Mesendoderm (in vitro differentiated cells): Measurements from ENCODE around the gene ERBB4.

ENCODE experiments used
- DNase-seq: peaks from one replicate; pipeline ENCODE4 v3.0.0; 2013
- H2AK5ac ChIP-seq: 2 replicates; pipeline ENCODE4 v1.6.1; 2013; ENCODE audit warnings: low read length, inconsistent platforms
- H2BK120ac ChIP-seq: 2 replicates; pipeline ENCODE4 v1.6.1; 2013; ENCODE audit warnings: low read depth, mild to moderate bottlenecking, low read length, moderate library complexity, mixed read lengths
- H2BK15ac ChIP-seq: replicated peaks from 2 replicates; pipeline ENCODE4 v1.6.1; 2013; ENCODE audit warnings: low read depth, mild to moderate bottlenecking, moderate library complexity
- H2BK5ac ChIP-seq: 2 replicates; pipeline ENCODE4 v1.6.1; 2013; ENCODE audit warnings: low read length, inconsistent platforms
- H3K18ac ChIP-seq: 2 replicates; pipeline ENCODE4 v1.6.1; 2013; ENCODE audit warnings: mild to moderate bottlenecking, low read length, mixed read lengths
- H3K23ac ChIP-seq: one replicate; pipeline ENCODE4 v1.6.1; 2013; ENCODE audit warnings: low read length
- H3K27ac ChIP-seq: 2 replicates; pipeline ENCODE4 v1.5.1; 2013; ENCODE audit warnings: low read depth, mild to moderate bottlenecking, inconsistent platforms, low read length, moderate library complexity
- H3K27me3 ChIP-seq: 2 replicates; pipeline ENCODE4 v1.6.1; 2013; ENCODE audit warnings: low read length, control low read depth, mild to moderate bottlenecking, inconsistent platforms; ENCODE audit not compliant: insufficient read depth, poor library complexity
- H3K36me3 ChIP-seq: 2 replicates; pipeline ENCODE4 v1.6.1; 2013; ENCODE audit warnings: low read length, inconsistent platforms; ENCODE audit not compliant: control insufficient read depth, insufficient read depth
- H3K4ac ChIP-seq: one replicate; pipeline ENCODE4 v1.6.1; 2013; ENCODE audit warnings: low read depth, mild to moderate bottlenecking, low read length, moderate library complexity
- H3K4me1 ChIP-seq: 2 replicates; pipeline ENCODE4 v1.6.1; 2013; ENCODE audit warnings: low read depth, low read length, inconsistent platforms; ENCODE audit not compliant: control insufficient read depth
- H3K4me2 ChIP-seq: 2 replicates; pipeline ENCODE4 v1.6.1; 2013; ENCODE audit warnings: low read length
- H3K4me3 ChIP-seq: 2 replicates; pipeline ENCODE4 v1.5.1; 2013; ENCODE audit warnings: mild to moderate bottlenecking, low read length
- H3K56ac ChIP-seq: one replicate; pipeline ENCODE4 v1.6.1; 2013; ENCODE audit warnings: low read length
- H3K79me1 ChIP-seq: 2 replicates; pipeline ENCODE4 v1.6.1; 2013; ENCODE audit warnings: low read length, inconsistent platforms
- H3K79me2 ChIP-seq: 2 replicates; pipeline ENCODE4 v1.6.1; 2013; ENCODE audit warnings: mild to moderate bottlenecking, low read length; ENCODE audit not compliant: control insufficient read depth, insufficient read depth
- H3K9ac ChIP-seq: 2 replicates; pipeline ENCODE4 v1.6.1; 2013; ENCODE audit warnings: low read length, inconsistent platforms
- H4K5ac ChIP-seq: one replicate; pipeline ENCODE4 v1.6.1; 2013; ENCODE audit warnings: low read length
- H4K8ac ChIP-seq: one replicate; pipeline ENCODE4 v1.6.1; 2013; ENCODE audit warnings: low read depth, mild to moderate bottlenecking, control low read depth, low read length, moderate library complexity
- WGBS: extraction: QIAGEN DNeasy Blood & Tissue Kit; methylation state at CpG from one replicate; pipeline ENCODE4 v1.1.7; 2013; ENCODE audit warnings: low lambda C conversion rate, missing lambda C conversion rate; ENCODE audit not compliant: insufficient coverage; ENCODE audit errors: extremely low coverage; 5-methylcytosine and 5-hydroxymethylcytosine counted together

The ERBB4 gene

DNA sequence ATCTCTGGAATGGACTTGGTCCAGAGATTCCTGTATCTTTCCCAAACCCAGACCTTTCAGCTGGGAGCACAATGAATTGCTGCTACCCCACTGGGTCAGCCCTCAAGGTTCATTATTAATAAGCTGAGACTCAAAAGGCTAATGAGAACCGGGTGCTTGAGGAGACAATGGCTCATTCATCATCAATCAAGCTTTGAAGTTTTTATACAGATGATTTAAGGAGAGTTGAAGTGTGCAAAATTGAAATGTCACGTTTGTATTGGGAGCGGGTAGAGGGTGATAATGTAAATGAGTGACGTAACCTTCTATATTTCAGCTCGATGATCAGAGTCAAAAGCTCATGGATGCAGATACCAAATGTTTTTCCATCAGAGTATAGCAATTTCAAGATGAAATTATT is 744.9 kb downstream of the ERBB4 start:
- H3K9ac ChIP-seq = no peak overlapping the region
- no peaks in the 10 kb centered on the region for H3K79me1 ChIP-seq
- no peak overlapping the region for H2AK5ac ChIP-seq
- H3K27ac ChIP-seq = no peak overlapping the region
- H3K23ac ChIP-seq = no peak overlapping the region
- 100% methylated on average over 2 of the region's 5 CpGs for WGBS
- H3K4me3 ChIP-seq = no peak overlapping the region
- no peaks in the 10 kb centered on the region for H3K79me2 ChIP-seq
- H4K8ac ChIP-seq = no peak overlapping the region
- no peak overlapping the region for H3K4me2 ChIP-seq
- no peak overlapping the region for H3K56ac ChIP-seq
- no peak overlapping the region for H2BK5ac ChIP-seq
- H3K4ac ChIP-seq = no peak overlapping the region
- H3K36me3 ChIP-seq = no peaks in the 10 kb centered on the region
- H2BK15ac ChIP-seq = no peak overlapping the region
- H3K4me1 ChIP-seq = no peaks in the 10 kb centered on the region
- H3K18ac ChIP-seq = no peak overlapping the region
- no peak for DNase-seq
- H2BK120ac ChIP-seq = no peak overlapping the region
- H4K5ac ChIP-seq = no peak overlapping the region
- H3K27me3 ChIP-seq = no peaks in the 10 kb centered on the region

DNA sequence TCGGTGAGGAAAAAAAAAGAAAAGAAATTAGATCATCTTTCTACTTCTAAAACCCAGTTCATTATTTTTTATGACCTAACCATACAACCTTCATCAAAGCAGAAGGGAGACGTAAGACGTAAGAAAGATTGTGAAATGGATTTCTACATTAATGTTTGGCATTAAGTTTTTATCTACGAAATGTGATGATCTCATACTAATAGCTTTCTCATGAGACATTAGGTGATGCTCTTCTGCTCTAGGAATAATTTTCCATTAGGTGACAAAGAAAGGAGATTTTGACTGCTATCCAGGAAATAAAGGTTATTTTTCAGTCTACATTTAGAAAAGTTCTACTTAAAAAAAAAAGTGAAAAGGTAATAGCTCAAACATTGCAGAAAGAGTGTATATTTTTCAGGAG is 748.6 kb downstream of the ERBB4 start:
- H3K4ac ChIP-seq = no peak overlapping the region
- no peak for DNase-seq
- no peak overlapping the region for H3K56ac ChIP-seq
- no peak overlapping the region for H4K5ac ChIP-seq
- H3K18ac ChIP-seq = no peak overlapping the region
- H2BK5ac ChIP-seq = no peak overlapping the region
- H3K4me2 ChIP-seq = no peak overlapping the region
- no peak overlapping the region for H2AK5ac ChIP-seq
- no peaks in the 10 kb centered on the region for H3K4me1 ChIP-seq
- no peak overlapping the region for H2BK120ac ChIP-seq
- WGBS = no CpG with 5 or more reads among the region's 4 CpGs
- H3K79me2 ChIP-seq = no peaks in the 10 kb centered on the region
- H2BK15ac ChIP-seq = no peak overlapping the region
- no peaks in the 10 kb centered on the region for H3K27me3 ChIP-seq
- no peaks in the 10 kb centered on the region for H3K36me3 ChIP-seq
- H3K4me3 ChIP-seq = no peak overlapping the region
- H3K79me1 ChIP-seq = no peaks in the 10 kb centered on the region
- H3K27ac ChIP-seq = no peak overlapping the region
- no peak overlapping the region for H4K8ac ChIP-seq
- H3K23ac ChIP-seq = no peak overlapping the region
- H3K9ac ChIP-seq = no peak overlapping the region

DNA sequence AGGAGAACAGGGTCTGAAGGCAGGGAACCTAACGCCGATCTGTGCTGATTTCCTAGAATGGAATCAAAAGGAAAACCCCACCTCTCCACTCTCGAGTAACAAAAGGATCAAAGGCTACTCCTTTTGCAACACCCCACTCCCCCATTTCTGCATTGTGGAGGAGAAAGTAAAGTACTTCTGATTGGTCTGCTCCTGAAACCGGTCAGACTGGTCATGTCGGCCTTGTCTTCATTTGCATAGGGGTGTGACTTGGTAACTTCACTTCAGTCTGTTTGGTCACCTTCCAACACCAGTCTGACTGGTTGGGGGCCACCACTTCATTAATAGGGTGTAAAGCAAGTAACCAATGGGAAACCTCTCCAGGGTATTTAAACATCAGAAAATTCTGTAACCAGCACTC is 771.9 kb downstream of the ERBB4 start:
- H3K36me3 ChIP-seq = no peaks in the 10 kb centered on the region
- H3K4ac ChIP-seq = no peak overlapping the region
- no peaks in the 10 kb centered on the region for H3K27me3 ChIP-seq
- H2BK120ac ChIP-seq = no peak overlapping the region
- H3K4me1 ChIP-seq = peaks cover 2% of the 10 kb centered on the region
- WGBS = no CpG with 5 or more reads among the region's 5 CpGs
- H2BK5ac ChIP-seq = no peak overlapping the region
- no peak overlapping the region for H4K5ac ChIP-seq
- H3K79me2 ChIP-seq = no peaks in the 10 kb centered on the region
- H2AK5ac ChIP-seq = no peak overlapping the region
- no peak overlapping the region for H3K4me2 ChIP-seq
- no peak overlapping the region for H3K56ac ChIP-seq
- no peak overlapping the region for H3K23ac ChIP-seq
- no peak overlapping the region for H4K8ac ChIP-seq
- DNase-seq = peak; percentile 69
- no peak overlapping the region for H3K9ac ChIP-seq
- no peak overlapping the region for H3K18ac ChIP-seq
- no peak overlapping the region for H3K4me3 ChIP-seq
- H3K27ac ChIP-seq = no peak overlapping the region
- H2BK15ac ChIP-seq = no peak overlapping the region
- no peaks in the 10 kb centered on the region for H3K79me1 ChIP-seq

DNA sequence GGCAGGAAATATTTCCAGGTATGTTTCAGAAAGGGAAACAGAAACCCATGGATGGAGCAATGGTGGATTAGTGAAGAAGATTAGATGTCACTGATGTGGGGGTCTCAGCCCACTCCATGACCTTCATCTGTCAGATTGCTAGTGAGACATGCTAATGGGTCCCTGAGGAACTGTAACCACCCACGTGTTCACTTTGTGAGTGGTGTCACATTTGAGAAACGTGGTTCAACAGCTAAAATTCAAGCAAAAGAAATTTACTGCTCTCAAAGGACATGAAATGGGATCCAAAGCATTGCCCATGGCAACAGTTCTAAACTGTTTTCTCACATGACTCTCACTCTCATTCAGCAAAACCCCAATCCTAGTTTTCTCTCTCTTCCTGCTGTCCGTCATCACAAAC is 776.1 kb downstream of the ERBB4 start:
- H2BK5ac ChIP-seq = no peak overlapping the region
- no peak overlapping the region for H2BK15ac ChIP-seq
- H3K56ac ChIP-seq = no peak overlapping the region
- H3K36me3 ChIP-seq = no peaks in the 10 kb centered on the region
- H3K9ac ChIP-seq = no peak overlapping the region
- H3K79me1 ChIP-seq = no peaks in the 10 kb centered on the region
- H3K4me2 ChIP-seq = no peak overlapping the region
- H4K8ac ChIP-seq = no peak overlapping the region
- peaks cover 2% of the 10 kb centered on the region for H3K4me1 ChIP-seq
- H2AK5ac ChIP-seq = no peak overlapping the region
- H2BK120ac ChIP-seq = no peak overlapping the region
- no peak overlapping the region for H3K18ac ChIP-seq
- H4K5ac ChIP-seq = no peak overlapping the region
- DNase-seq = no peak
- WGBS = no CpG with 5 or more reads among the region's 3 CpGs
- no peak overlapping the region for H3K4me3 ChIP-seq
- no peak overlapping the region for H3K23ac ChIP-seq
- H3K27ac ChIP-seq = no peak overlapping the region
- no peaks in the 10 kb centered on the region for H3K79me2 ChIP-seq
- no peaks in the 10 kb centered on the region for H3K27me3 ChIP-seq
- peak overlapping the region; percentile 12 for H3K4ac ChIP-seq

DNA sequence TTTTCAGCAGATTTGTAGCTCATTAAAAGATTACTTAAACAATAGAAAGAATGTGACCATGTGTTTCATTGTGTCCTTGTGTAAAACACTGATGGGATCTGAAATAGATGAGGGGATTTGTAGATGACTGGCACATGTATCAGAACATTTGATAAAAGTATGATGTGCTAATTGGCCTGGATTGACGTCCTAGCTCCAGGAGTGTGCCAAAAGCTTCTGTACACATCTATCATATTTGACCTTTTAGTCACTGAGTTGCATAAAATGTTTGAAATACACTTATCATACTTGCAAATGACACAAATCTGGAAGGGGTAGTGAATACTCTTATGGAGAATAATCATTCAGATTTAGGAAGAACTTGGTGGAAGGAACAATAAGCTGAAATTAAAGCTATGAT is 778.5 kb downstream of the ERBB4 start:
- H3K36me3 ChIP-seq = no peaks in the 10 kb centered on the region
- no peaks in the 10 kb centered on the region for H3K4me1 ChIP-seq
- H3K27me3 ChIP-seq = no peaks in the 10 kb centered on the region
- no peak overlapping the region for H2BK5ac ChIP-seq
- no peak overlapping the region for H3K4ac ChIP-seq
- H3K23ac ChIP-seq = no peak overlapping the region
- no peak overlapping the region for H2AK5ac ChIP-seq
- WGBS = no CpG with 5 or more reads among the region's 1 CpG
- H3K56ac ChIP-seq = no peak overlapping the region
- H3K79me1 ChIP-seq = no peaks in the 10 kb centered on the region
- no peak overlapping the region for H2BK15ac ChIP-seq
- no peak overlapping the region for H3K4me3 ChIP-seq
- no peak overlapping the region for H2BK120ac ChIP-seq
- H3K27ac ChIP-seq = no peak overlapping the region
- H3K9ac ChIP-seq = no peak overlapping the region
- no peak overlapping the region for H3K4me2 ChIP-seq
- H4K5ac ChIP-seq = no peak overlapping the region
- H3K79me2 ChIP-seq = no peaks in the 10 kb centered on the region
- no peak overlapping the region for H3K18ac ChIP-seq
- DNase-seq = no peak
- no peak overlapping the region for H4K8ac ChIP-seq

DNA sequence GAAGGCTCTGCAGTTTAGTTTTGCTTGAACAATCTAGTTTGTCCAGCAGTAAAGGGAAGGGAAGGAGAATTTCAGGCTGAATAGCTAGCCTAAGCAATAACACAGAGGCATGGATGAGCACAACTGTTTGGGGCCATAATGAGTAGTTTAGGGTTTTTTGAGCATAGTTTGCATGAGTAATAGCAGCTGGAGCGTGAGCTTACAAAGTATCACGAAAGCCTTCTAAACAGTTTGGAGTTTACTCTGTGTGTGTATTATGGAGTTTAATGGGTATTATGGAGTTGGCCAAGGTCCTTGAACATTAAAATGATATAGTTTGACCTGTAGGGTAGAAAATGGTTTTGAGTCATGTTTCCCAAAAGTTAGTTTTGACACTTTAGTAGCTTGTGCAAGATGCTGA is 782.3 kb downstream of the ERBB4 start:
- Histone ChIP-seq H3K27me3 (no peaks in the 10 kb centered on the region), H2BK15ac (no peak overlapping the region), H2BK120ac (no peak overlapping the region), H4K8ac (no peak overlapping the region), H3K4me3 (no peak overlapping the region), H3K79me2 (no peaks in the 10 kb centered on the region), H4K5ac (no peak overlapping the region), H3K23ac (no peak overlapping the region), H3K4me1 (no peaks in the 10 kb centered on the region), H3K79me1 (no peaks in the 10 kb centered on the region), H2BK5ac (no peak overlapping the region), H3K4me2 (no peak overlapping the region), H3K18ac (no peak overlapping the region), H2AK5ac (no peak overlapping the region), H3K4ac (no peak overlapping the region), H3K36me3 (no peaks in the 10 kb centered on the region), H3K9ac (no peak overlapping the region), H3K27ac (no peak overlapping the region), H3K56ac (no peak overlapping the region)
- WGBS = no CpG with 5 or more reads among the region's 2 CpGs
- no peak for DNase-seq
